A673 (cell line): ENCODE data around the gene ANKRD11. TPM values are rescaled to one million over a fixed set of nuclear protein-coding genes. Genes with fewer than 3 reads are reported as not detected.

Experiments used
- BruUV-seq: library from RNA; stranded (reverse); fragments of 400-500 nt; replicated peaks from 2 replicates; lab custom pipeline; 2021; lab: Mats Ljungman, UMichigan
- CTCF ChIA-PET: fragments of 300-600 bp; sonication (Branson Sonifier 250); formaldehyde crosslinking; loops from one replicate; lab custom pipeline; 2022; ENCODE audit warnings: antibody characterized with exemption; lab: Charles Lee
- POLR2A ChIA-PET: fragments of 300-600 bp; sonication (Branson Sonifier 250); formaldehyde crosslinking; loops from one replicate; lab custom pipeline; 2022; ENCODE audit warnings: antibody characterized with exemption; ENCODE audit not compliant: low non-redundant PET; lab: Charles Lee
- DNase-seq: peaks from one replicate; pipeline ENCODE4 v3.0.0-alpha.2; 2015; ENCODE audit warnings: low spot score
- H3K27ac ChIP-seq: fragments of 200-600 bp; sonication (generic); 2 replicates; pipeline ENCODE4 v1.5.1; 2016; ENCODE audit warnings: mixed run types, low read depth, mild to moderate bottlenecking, mixed read lengths, antibody characterized with exemption, low read length; ENCODE audit not compliant: poor library complexity, severe bottlenecking
- H3K27me3 ChIP-seq: fragments of 200-600 bp; sonication (generic); replicated peaks from 2 replicates; pipeline ENCODE4 v1.6.1; 2017; ENCODE audit warnings: mixed run types, low read depth, mild to moderate bottlenecking, mixed read lengths, antibody characterized with exemption, low read length; ENCODE audit not compliant: insufficient read depth, poor library complexity
- H3K36me3 ChIP-seq: fragments of 200-600 bp; sonication (generic); 2 replicates; pipeline ENCODE4 v1.6.1; 2016; ENCODE audit warnings: mixed run types, mild to moderate bottlenecking, mixed read lengths, antibody characterized with exemption, low read length; ENCODE audit not compliant: insufficient read depth, poor library complexity, severe bottlenecking
- H3K4me1 ChIP-seq: fragments of 200-600 bp; sonication (generic); 2 replicates; pipeline ENCODE4 v1.6.1; 2017; ENCODE audit warnings: mixed run types, mild to moderate bottlenecking, mixed read lengths, antibody characterized with exemption, low read length; ENCODE audit not compliant: insufficient read depth, poor library complexity, severe bottlenecking
- H3K4me3 ChIP-seq: fragments of 200-600 bp; sonication (generic); 2 replicates; pipeline ENCODE4 v1.5.1; 2016; ENCODE audit warnings: low read depth, mixed run types, mild to moderate bottlenecking, mixed read lengths, low read length; ENCODE audit not compliant: poor library complexity, severe bottlenecking
- H3K9me3 ChIP-seq: fragments of 200-600 bp; sonication (generic); 2 replicates; pipeline ENCODE4 v1.6.1; 2016; ENCODE audit warnings: mixed run types, low read depth, mild to moderate bottlenecking, mixed read lengths, antibody characterized with exemption, low read length; ENCODE audit not compliant: poor library complexity, severe bottlenecking
- EZH2 ChIP-seq: fragments of 200-600 bp; sonication (generic); IDR thresholded peaks from 2 replicates; pipeline ENCODE4 v1.6.1; 2017; ENCODE audit warnings: borderline replicate concordance, low read depth, mild to moderate bottlenecking, mixed read lengths, antibody characterized with exemption, low read length; ENCODE audit not compliant: poor library complexity, severe bottlenecking
- intact Hi-C: fragments of 100-400 bp; cut with micrococcal nuclease; formaldehyde crosslinking; loops from one replicate; pipeline ENCODE4 v1.10.0; 2022; ENCODE audit not compliant: unreplicated experiment
- total RNA-seq: library from RNA; stranded (reverse); gene quantifications from 2 replicates; pipeline ENCODE4 v1.2.3, GENCODE V29; 2021
- TF ChIP-seq, protein P1 (sequence below): fragments of 300-800, 200-600 bp; sonication (generic); conservative IDR thresholded peaks from 2 replicates; pipeline ENCODE4 v1.5.1; 2017; ENCODE audit warnings: low read depth, mild to moderate bottlenecking, antibody characterized with exemption, low read length, moderate library complexity, mixed read lengths

The ANKRD11 gene
- total RNA-seq, 1 experiment from 2014 or later: 217 TPM

DNA sequence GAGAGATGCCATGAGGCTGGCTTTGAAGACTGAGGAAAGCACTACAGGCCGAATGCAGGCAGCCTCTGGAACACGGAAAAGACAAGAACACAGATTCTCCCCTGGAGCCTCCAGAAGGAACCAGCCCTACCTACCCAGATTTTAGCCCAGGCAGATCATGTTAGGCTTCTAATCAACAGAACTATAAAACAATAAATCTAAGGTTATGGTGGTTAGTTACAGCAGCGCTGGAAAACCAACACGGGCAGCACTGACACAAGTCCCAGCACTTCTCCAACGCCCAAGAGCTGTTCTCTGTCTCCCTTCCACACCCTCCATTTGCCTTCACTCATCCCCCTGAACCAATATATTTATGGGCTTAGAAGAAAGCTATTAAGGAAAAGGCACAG lies 7.5 kb downstream of the ANKRD11 start:
- Histone ChIP-seq H3K36me3 (peaks cover 7% of the 10 kb centered on the region), H3K9me3 (no peaks in the 10 kb centered on the region), H3K27ac (peak overlapping the region; percentile 39), H3K4me3 (no peak overlapping the region), H3K27me3 (no peaks in the 10 kb centered on the region), H3K4me1 (peaks cover 43% of the 10 kb centered on the region)
- no peak for DNase-seq
- no peak for TF ChIP-seq EZH2
- TF ChIP-seq, protein P1, sequence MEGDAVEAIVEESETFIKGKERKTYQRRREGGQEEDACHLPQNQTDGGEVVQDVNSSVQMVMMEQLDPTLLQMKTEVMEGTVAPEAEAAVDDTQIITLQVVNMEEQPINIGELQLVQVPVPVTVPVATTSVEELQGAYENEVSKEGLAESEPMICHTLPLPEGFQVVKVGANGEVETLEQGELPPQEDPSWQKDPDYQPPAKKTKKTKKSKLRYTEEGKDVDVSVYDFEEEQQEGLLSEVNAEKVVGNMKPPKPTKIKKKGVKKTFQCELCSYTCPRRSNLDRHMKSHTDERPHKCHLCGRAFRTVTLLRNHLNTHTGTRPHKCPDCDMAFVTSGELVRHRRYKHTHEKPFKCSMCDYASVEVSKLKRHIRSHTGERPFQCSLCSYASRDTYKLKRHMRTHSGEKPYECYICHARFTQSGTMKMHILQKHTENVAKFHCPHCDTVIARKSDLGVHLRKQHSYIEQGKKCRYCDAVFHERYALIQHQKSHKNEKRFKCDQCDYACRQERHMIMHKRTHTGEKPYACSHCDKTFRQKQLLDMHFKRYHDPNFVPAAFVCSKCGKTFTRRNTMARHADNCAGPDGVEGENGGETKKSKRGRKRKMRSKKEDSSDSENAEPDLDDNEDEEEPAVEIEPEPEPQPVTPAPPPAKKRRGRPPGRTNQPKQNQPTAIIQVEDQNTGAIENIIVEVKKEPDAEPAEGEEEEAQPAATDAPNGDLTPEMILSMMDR: no peak
- CTCF ChIA-PET: no interaction called here
- BruUV-seq: no TSS peak
- POLR2A ChIA-PET: no interaction called here
- intact Hi-C loops: no loop called here

GRCh38 chr16:89482150-89482816 lies 8.1 kb downstream of the ANKRD11 start:
- POLR2A ChIA-PET: no interaction called here
- CTCF ChIA-PET: no interaction called here

GRCh38 chr16:89481356-89481955 lies 8.9 kb downstream of the ANKRD11 start:
- DNase-seq: no peak
- intact Hi-C loops: no loop called here
- H3K36me3 ChIP-seq: peaks cover 7% of the 10 kb centered on the region
- H3K9me3 ChIP-seq: no peaks in the 10 kb centered on the region
- peaks cover 38% of the 10 kb centered on the region for H3K4me1 ChIP-seq
- no peak for TF ChIP-seq EZH2
- TF ChIP-seq, protein P1: no peak
- H3K27me3 ChIP-seq: no peaks in the 10 kb centered on the region
- CTCF ChIA-PET: no interaction called here
- no peak overlapping the region for H3K4me3 ChIP-seq
- BruUV-seq: no TSS peak
- no peak overlapping the region for H3K27ac ChIP-seq
- POLR2A ChIA-PET: no interaction called here

More at GRCh38 chr16:89482150-89482816, 8.1 kb downstream of the ANKRD11 start:
- no peaks in the 10 kb centered on the region for H3K27me3 ChIP-seq
- no TSS peak for BruUV-seq
- TF ChIP-seq, protein P1: no peak
- TF ChIP-seq EZH2: no peak
- H3K27ac ChIP-seq: peak overlapping the region; percentile 39
- peaks cover 7% of the 10 kb centered on the region for H3K36me3 ChIP-seq
- no peak for DNase-seq
- no peaks in the 10 kb centered on the region for H3K9me3 ChIP-seq
- peaks cover 43% of the 10 kb centered on the region for H3K4me1 ChIP-seq
- no peak overlapping the region for H3K4me3 ChIP-seq
- intact Hi-C loops: no loop called here
